Measurements from ENCODE around the gene FBXO17.
"Not testable (repeated sequence)": the region's sequence is repeated elsewhere in the genome, so short reads cannot be mapped to it uniquely, and the experiment has no call there.

The FBXO17 gene

DNA sequence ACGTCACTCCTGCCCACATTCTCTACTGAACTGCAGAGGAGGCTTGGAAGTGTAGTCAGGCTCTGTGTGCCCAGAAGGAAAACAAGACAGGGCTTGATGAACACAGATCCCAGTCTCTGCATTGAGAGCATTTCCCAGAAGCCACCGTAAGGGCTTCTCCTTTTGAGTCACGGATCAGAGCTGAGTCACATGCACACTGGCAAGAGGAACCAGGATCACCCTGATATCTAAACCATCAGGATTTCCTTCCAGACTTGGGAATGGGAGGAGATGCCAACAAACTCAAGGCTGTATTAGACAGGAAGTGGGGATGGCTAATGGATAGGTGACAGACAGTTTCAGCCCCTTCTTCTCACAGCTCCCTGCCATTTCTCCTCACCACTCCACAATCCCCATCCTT is 17.7 kb upstream of the FBXO17 start:
- TF ChIP-seq, protein P1, sequence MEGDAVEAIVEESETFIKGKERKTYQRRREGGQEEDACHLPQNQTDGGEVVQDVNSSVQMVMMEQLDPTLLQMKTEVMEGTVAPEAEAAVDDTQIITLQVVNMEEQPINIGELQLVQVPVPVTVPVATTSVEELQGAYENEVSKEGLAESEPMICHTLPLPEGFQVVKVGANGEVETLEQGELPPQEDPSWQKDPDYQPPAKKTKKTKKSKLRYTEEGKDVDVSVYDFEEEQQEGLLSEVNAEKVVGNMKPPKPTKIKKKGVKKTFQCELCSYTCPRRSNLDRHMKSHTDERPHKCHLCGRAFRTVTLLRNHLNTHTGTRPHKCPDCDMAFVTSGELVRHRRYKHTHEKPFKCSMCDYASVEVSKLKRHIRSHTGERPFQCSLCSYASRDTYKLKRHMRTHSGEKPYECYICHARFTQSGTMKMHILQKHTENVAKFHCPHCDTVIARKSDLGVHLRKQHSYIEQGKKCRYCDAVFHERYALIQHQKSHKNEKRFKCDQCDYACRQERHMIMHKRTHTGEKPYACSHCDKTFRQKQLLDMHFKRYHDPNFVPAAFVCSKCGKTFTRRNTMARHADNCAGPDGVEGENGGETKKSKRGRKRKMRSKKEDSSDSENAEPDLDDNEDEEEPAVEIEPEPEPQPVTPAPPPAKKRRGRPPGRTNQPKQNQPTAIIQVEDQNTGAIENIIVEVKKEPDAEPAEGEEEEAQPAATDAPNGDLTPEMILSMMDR (IDR thresholded peaks at IDR 0.05; ENCODE audit: control extremely low read depth, extremely low read depth, low read depth, missing control alignments): no peak
- POLR2A ChIA-PET: no interaction called here
- CTCF ChIA-PET: interaction anchor here (1.0 to 1.3 kb wide), 2 partner anchors 16 to 17 kb away, joined by 3 read pairs; no protein-coding TSS in a partner anchor
- DNase-seq (ENCODE audit: extremely low spot score): no peak

DNA sequence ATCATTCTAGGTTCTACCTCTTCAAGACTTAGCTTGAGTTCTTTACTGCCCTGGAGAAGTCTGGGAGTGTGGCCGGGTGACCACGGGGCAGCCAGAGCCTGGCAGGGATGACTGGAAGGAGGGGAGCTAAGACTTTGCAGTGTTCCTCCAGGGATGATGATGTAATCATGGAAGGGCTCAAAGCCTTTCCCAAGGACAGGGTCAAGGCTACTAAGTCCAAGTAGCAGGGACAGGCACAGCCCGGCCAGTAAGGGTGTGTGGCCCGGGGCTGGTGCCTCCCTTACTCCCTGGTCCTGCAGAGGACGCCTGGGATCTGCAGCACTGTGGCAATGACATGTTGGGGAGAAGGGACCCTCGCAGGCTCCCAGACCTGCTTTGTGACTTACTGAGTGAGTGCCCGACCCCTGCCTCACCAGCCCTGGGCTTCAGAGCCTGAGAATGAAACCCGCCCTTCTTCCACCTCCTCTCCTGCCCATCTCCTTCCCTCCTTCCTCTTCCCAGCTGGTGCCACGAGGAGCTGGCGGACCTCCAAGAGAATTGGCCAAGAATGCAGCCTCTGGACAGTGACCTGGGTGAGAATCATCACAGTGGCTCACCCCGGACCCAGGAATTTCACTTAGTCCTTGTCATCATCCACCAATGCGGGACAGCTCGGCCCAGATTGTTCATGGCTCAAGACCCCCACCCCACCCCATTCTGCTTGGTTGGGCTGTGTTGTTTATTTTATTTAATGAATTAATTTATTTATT is 15.6 kb upstream of the FBXO17 start:
- no peak for DNase-seq (ENCODE audit: extremely low spot score)
- ChIA-PET POLR2A (no interaction called here), CTCF (interaction anchor here (1.0 to 1.7 kb wide), 4 partner anchors 10 to 61 kb away, joined by 3 to 4 read pairs (median 3); no protein-coding TSS in a partner anchor)
- TF ChIP-seq, protein P1 (IDR thresholded peaks at IDR 0.05; ENCODE audit: control extremely low read depth, extremely low read depth, low read depth, missing control alignments): no peak

DNA sequence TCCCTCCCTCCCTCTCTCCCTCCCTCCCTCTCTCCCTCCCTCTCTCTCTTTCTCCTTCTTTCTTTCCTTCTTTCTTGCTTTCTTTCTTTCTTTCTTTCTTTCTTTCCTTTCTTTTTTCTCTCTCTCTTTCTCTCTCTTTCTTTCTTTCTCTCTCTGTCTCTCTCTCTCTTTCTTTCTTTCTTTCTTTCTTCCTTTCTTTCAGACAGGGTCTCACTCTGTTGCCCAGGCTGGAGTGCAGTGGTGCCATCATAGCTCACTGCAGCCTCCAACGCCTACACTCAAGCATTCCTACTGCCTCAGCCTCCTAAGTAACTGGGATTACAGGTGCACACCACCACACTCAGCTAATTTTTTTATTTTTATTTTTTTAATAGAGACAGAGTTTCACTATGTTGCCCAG is 14.1 kb upstream of the FBXO17 start:
- DNase-seq (ENCODE audit: extremely low spot score); POLR2A ChIA-PET: not testable (repeated sequence)
- CTCF ChIA-PET: interaction anchor here (1.3 kb wide), 1 partner anchor 14 kb away, joined by 6 read pairs; the partner anchor contains the start of gene FBXO17

DNA sequence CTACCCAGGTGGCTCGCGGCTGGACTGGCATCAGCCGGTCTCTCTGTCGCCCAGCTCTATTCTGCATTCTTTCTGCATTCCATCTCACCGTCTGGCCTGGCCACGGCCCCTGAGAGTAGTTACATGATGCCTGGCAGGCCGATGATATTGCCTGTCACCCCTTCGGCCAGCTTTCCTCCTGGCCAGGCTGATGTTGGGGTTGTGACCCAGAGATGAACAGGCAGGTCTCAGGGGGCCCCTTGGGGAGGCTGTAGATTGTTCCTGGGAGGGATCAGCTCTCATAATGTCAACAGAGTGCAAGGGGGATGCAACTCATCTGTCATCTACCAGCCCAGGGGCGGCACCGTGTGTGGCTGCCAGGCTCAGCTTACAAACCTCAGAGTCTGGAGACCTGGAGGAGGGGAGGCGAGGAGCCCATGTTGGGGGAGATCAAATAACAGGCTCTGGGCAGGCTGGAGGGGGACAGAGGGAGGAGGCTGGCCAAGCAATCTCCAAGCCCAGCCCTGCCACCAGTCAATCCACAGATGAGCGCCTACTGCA is 13.6 kb upstream of the FBXO17 start:
- CTCF ChIA-PET: interaction anchor here (1.3 kb wide), 1 partner anchor 13 kb away, joined by 6 read pairs; the partner anchor contains the start of gene FBXO17
- TF ChIP-seq, protein P1 (IDR thresholded peaks at IDR 0.05; ENCODE audit: control extremely low read depth, extremely low read depth, low read depth, missing control alignments): no peak
- POLR2A ChIA-PET: no interaction called here
- DNase-seq (ENCODE audit: extremely low spot score): no peak

DNA sequence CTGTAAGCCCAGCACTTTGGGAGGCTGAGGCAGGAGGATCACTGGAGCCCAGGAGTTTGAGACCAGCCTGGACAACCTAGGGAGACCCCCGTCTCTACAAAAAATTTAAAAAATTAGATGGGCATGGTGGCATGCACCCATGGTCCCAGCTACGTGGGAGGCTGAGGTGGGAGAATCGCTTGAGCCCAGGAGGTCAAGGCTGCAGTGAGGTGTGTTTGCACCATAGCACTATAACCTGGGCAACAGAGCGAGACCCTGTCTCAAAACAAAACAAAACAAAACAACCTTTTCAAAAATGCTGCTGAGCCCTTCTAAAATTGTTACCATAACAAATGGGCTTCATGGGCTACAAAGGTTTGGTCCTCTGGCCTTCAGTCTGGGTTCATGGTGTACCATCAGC is 13.1 kb upstream of the FBXO17 start:
- DNase-seq (ENCODE audit: extremely low spot score); POLR2A ChIA-PET: not testable (repeated sequence)
- CTCF ChIA-PET: interaction anchor here (1.3 kb wide), 1 partner anchor 13 kb away, joined by 6 read pairs; the partner anchor contains the start of gene FBXO17

DNA sequence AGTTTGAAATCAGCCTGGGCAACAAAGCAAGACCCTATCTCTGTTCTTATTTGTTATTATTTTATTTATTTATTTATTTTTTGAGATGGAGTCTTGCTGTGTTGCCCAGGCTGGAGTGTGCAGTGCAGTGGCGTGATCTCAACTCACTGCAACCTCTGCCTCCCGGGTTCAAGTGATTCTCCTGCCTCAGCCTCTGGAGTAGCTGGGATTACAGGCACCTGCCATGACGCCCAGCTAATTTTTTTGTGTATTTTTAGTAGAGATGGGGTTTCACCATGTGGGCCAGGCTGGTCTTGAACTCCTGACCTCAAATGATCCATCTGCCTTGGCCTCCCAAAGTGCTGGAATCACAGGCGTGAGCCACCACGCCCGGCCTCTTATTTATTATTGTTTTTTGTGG is 12.2 kb upstream of the FBXO17 start:
- POLR2A ChIA-PET; CTCF ChIA-PET; DNase-seq (ENCODE audit: extremely low spot score): not testable (repeated sequence)

DNA sequence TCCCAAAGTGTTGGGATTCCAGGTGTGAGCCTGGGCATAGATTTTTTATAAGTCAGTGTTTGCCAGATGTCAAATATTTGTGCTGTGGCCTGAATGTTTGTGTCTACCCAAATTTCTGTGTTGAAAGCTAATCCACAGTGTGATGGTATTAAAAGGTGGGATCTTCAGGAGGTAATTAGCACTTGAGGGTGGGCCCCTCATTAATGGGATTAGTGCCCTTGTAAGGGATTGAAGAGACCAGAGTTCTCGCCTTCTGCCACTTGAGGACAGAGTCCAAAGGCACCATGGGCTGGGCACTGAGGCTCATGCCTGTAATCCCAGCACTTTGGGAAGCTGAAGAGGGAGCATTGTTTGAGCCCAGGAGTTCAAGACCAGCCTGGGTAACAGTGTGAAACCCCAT is 9.7 kb upstream of the FBXO17 start:
- no peak for DNase-seq (ENCODE audit: extremely low spot score)
- CTCF ChIA-PET: interaction anchor here (1.2 kb wide), 2 partner anchors 9 to 11 kb away, joined by 3 to 4 read pairs; no protein-coding TSS in a partner anchor
- TF ChIP-seq, protein P1 (IDR thresholded peaks at IDR 0.05; ENCODE audit: control extremely low read depth, extremely low read depth, low read depth, missing control alignments): no peak
- POLR2A ChIA-PET: no interaction called here

DNA sequence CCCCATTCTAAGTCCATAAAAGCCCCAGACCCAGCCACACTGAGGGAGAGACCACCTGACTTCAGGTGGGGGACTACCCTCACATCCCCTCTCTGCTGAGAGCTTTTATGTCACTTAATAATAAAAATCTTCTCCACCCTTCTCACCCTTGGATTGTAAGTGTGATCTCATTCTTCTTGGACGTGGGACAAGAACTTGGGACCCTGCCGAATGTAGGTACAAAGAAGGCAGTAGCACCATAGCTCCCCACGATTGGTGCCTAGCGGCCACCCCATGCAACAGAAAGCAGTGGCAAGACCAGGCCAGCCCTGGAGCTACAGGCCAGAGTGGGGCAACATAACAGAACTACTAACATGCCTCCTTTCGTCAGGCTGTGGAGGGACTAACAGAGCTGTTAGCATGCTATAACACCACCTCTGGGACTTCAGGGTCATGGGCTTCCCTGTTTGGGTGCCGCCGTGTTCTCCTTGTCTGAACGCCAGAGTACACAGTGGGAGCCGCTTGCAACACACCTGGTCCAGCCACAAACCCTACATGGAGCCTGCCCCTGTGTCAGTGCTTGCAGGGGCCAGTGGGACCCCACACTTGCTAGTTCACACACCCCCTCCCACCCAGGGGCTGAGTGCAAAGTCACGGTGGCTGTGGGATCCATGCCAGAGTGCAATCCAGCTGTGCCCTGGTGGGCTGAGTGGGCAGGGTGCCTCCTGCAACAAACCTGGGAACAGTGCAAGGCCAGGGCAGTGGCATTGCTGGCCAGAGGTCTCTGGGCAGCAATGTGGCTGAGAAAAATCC is 5.2 kb upstream of the FBXO17 start:
- DNase-seq (ENCODE audit: extremely low spot score): no peak
- ChIA-PET POLR2A (no interaction called here), CTCF (interaction anchor here (1.4 kb wide), 1 partner anchor 10 kb away, joined by 3 read pairs; no protein-coding TSS in a partner anchor)
- TF ChIP-seq, protein P1 (IDR thresholded peaks at IDR 0.05; ENCODE audit: control extremely low read depth, extremely low read depth, low read depth, missing control alignments): no peak
